ENCODE measurements around the gene TGFB3. TPM values are rescaled to one million over a fixed set of nuclear protein-coding genes. Genes with fewer than 3 reads are reported as not detected.

The TGFB3 gene
- total and polyA plus RNA-seq, 2 donors from 2014 or later, result 5.2 to 39.5 TPM

- FAIRE-seq, result no peak
- no peaks in the 10 kb centered on the region for H3K36me3 ChIP-seq (ENCODE audit: control insufficient read depth in 2 of 3, insufficient read depth in 3 of 3, low read length in 3 of 3)
Observed at GRCh38 chr14:75939200-75939599, 42.6 kb downstream of the TGFB3 start.

GRCh38 chr14:75934998-75935628 lies 46.7 kb downstream of the TGFB3 start:
- Histone ChIP-seq H3K4me3 (ENCODE audit: low read length in 3 of 3) (no peak overlapping the region), H3K36me3 (ENCODE audit: control insufficient read depth in 2 of 3, insufficient read depth in 3 of 3, low read length in 3 of 3) (no peaks in the 10 kb centered on the region), H3K27me3 (ENCODE audit: control insufficient read depth, insufficient read depth, low read length) (no peaks in the 10 kb centered on the region), H3K4me1 (ENCODE audit: control insufficient read depth in 2 of 3, insufficient read depth in 2 of 3, low read depth in 1 of 3, low read length in 3 of 3) (no peaks in the 10 kb centered on the region), H3K27ac (ENCODE audit: low read depth in 2 of 2, low read length in 2 of 2) (no peak overlapping the region), H3K9ac (ENCODE audit: low read length in 3 of 3) (no peak overlapping the region), H3K9me3 (ENCODE audit: control insufficient read depth in 2 of 3, insufficient read depth in 1 of 3, low read length in 3 of 3) (no peaks in the 10 kb centered on the region)
- no peak for TF ChIP-seq CTCF (IDR thresholded peaks at IDR 0.05; ENCODE audit: borderline replicate concordance, extremely low read depth, insufficient read depth)
- intact Hi-C loops (cut with DNase I), result no loop called here
- FAIRE-seq (no peak), DNase-seq (no peak)

More at GRCh38 chr14:75939200-75939599, 42.6 kb downstream of the TGFB3 start:
- no peak for TF ChIP-seq CTCF (IDR thresholded peaks at IDR 0.05; ENCODE audit: borderline replicate concordance, extremely low read depth, insufficient read depth)
- Histone ChIP-seq H3K9ac (ENCODE audit: low read length in 3 of 3) (no peak overlapping the region), H3K27ac (ENCODE audit: low read depth in 2 of 2, low read length in 2 of 2) (no peak overlapping the region), H3K9me3 (ENCODE audit: control insufficient read depth in 2 of 3, insufficient read depth in 1 of 3, low read length in 3 of 3) (no peaks in the 10 kb centered on the region), H3K4me3 (ENCODE audit: low read length in 3 of 3) (no peak overlapping the region), H3K27me3 (ENCODE audit: control insufficient read depth, insufficient read depth, low read length) (no peaks in the 10 kb centered on the region), H3K4me1 (ENCODE audit: control insufficient read depth in 2 of 3, insufficient read depth in 2 of 3, low read depth in 1 of 3, low read length in 3 of 3) (no peaks in the 10 kb centered on the region)
- intact Hi-C loops (cut with DNase I), result no loop called here
- DNase-seq, result no peak

- intact Hi-C loops (cut with DNase I), result no loop called here
- H3K9ac ChIP-seq (ENCODE audit: low read length in 3 of 3), result no peak overlapping the region
- no peak for TF ChIP-seq CTCF (IDR thresholded peaks at IDR 0.05; ENCODE audit: borderline replicate concordance, extremely low read depth, insufficient read depth)
- no peaks in the 10 kb centered on the region for H3K27me3 ChIP-seq (ENCODE audit: control insufficient read depth, insufficient read depth, low read length)
- DNase-seq, result no peak
- H3K36me3 ChIP-seq (ENCODE audit: control insufficient read depth in 2 of 3, insufficient read depth in 3 of 3, low read length in 3 of 3), result no peaks in the 10 kb centered on the region
- no peak overlapping the region for H3K4me3 ChIP-seq (ENCODE audit: low read length in 3 of 3)
- H3K9me3 ChIP-seq (ENCODE audit: control insufficient read depth in 2 of 3, insufficient read depth in 1 of 3, low read length in 3 of 3), result no peaks in the 10 kb centered on the region
- H3K4me1 ChIP-seq (ENCODE audit: control insufficient read depth in 2 of 3, insufficient read depth in 2 of 3, low read depth in 1 of 3, low read length in 3 of 3), result no peaks in the 10 kb centered on the region
- H3K27ac ChIP-seq (ENCODE audit: low read depth in 2 of 2, low read length in 2 of 2), result no peak overlapping the region
- no peak for FAIRE-seq
Observed at GRCh38 chr14:75933712-75934296, 48.0 kb downstream of the TGFB3 start.

Measured in kidney (tissue), 14 donors.